ENCODE measurements around the gene ZNF197.

DNA sequence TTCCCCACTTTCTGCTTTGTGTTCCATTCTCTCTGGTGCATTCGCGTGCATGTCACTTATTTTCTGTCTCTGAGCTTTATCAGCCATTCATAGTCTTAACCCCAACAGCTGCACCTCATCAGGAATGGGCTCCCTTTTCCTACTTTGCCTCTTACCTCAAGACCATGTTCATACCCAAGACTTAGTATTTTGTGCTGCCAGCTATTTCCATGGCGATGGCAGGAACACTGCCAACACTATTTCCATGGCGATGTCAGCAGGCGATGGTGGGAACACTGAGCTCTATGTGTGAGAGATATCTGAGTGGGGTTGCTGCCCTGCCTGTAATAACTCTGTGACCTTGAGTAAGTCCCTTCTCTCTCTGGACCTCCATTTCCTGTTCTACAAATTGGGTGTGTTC lies 29.2 kb downstream of the ZNF197 start:
- TF ChIP-seq POLR2A (IDR thresholded peaks at IDR 0.05): no peak
- TF ChIP-seq, protein P1, sequence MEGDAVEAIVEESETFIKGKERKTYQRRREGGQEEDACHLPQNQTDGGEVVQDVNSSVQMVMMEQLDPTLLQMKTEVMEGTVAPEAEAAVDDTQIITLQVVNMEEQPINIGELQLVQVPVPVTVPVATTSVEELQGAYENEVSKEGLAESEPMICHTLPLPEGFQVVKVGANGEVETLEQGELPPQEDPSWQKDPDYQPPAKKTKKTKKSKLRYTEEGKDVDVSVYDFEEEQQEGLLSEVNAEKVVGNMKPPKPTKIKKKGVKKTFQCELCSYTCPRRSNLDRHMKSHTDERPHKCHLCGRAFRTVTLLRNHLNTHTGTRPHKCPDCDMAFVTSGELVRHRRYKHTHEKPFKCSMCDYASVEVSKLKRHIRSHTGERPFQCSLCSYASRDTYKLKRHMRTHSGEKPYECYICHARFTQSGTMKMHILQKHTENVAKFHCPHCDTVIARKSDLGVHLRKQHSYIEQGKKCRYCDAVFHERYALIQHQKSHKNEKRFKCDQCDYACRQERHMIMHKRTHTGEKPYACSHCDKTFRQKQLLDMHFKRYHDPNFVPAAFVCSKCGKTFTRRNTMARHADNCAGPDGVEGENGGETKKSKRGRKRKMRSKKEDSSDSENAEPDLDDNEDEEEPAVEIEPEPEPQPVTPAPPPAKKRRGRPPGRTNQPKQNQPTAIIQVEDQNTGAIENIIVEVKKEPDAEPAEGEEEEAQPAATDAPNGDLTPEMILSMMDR (IDR thresholded peaks at IDR 0.05): no peak
